Middle frontal gyrus (tissue), 1 donor: Measurements from ENCODE around the gene MYH6.

Source experiments
- DNase-seq: peaks from one replicate; pipeline ENCODE4 v3.0.0-alpha.2; 2015; ENCODE audit warnings: low spot score; ENCODE audit errors: extremely low spot score

MYH6 gene

GRCh38 chr14:23339506-23340268 lies 68.4 kb downstream of the MYH6 start:
- no peak for DNase-seq

GRCh38 chr14:23335623-23336022 lies 72.5 kb downstream of the MYH6 start:
- no peak for DNase-seq
